Measurements from ENCODE around the gene NUDCD2.

The NUDCD2 gene

GRCh38 chr5:163459819-163460561 lies at the start of gene NUDCD2:
Gene NUDCD2 (minus strand): TSS chr5:163460102. CDS start chr5:163460050, 52 bp downstream.
- DNase-seq (ENCODE audit: low spot score), result peak; percentile 92

- peak; percentile 45 for DNase-seq (ENCODE audit: low spot score)
Measured at GRCh38 chr5:163509291-163509951, 49.5 kb upstream of the NUDCD2 start.

GRCh38 chr5:163508753-163509152 lies 48.9 kb upstream of the NUDCD2 start:
- DNase-seq (ENCODE audit: low spot score), result no peak

GRCh38 chr5:163506726-163507125 lies 46.8 kb upstream of the NUDCD2 start:
- DNase-seq (ENCODE audit: low spot score), result peak; percentile 37

GRCh38 chr5:163506095-163506457 lies 46.2 kb upstream of the NUDCD2 start:
- no peak for DNase-seq (ENCODE audit: low spot score)

- DNase-seq (ENCODE audit: low spot score), result peak; percentile 92
Measured at GRCh38 chr5:163505368-163506094, 45.6 kb upstream of the NUDCD2 start, which contains the start of gene MAT2B. Gene MAT2B (plus strand): TSS chr5:163505619. CDS start chr5:163505687, 68 bp downstream.

- no peak for DNase-seq (ENCODE audit: low spot score)
Measured at GRCh38 chr5:163505049-163505367, 45.1 kb upstream of the NUDCD2 start.

GRCh38 chr5:163504079-163504931 lies 44.4 kb upstream of the NUDCD2 start:
- DNase-seq (ENCODE audit: low spot score), result peak; percentile 13

- peak; percentile 72 for DNase-seq (ENCODE audit: low spot score)
Measured at GRCh38 chr5:163503106-163504078, 43.5 kb upstream of the NUDCD2 start.

- DNase-seq (ENCODE audit: low spot score), result no peak
Measured at GRCh38 chr5:163502521-163502920, 42.6 kb upstream of the NUDCD2 start.

GRCh38 chr5:163498886-163499285 lies 39.0 kb upstream of the NUDCD2 start:
- peak; percentile 58 for DNase-seq (ENCODE audit: low spot score)

GRCh38 chr5:163497315-163497714 lies 37.4 kb upstream of the NUDCD2 start:
- no peak for DNase-seq (ENCODE audit: low spot score)

GRCh38 chr5:163496286-163496685 lies 36.4 kb upstream of the NUDCD2 start:
- DNase-seq (ENCODE audit: low spot score), result peak; percentile 25

GRCh38 chr5:163489745-163490075 lies 29.8 kb upstream of the NUDCD2 start:
- DNase-seq (ENCODE audit: low spot score), result no peak

GRCh38 chr5:163489055-163489744 lies 29.3 kb upstream of the NUDCD2 start:
- DNase-seq (ENCODE audit: low spot score), result no peak

- no peak for DNase-seq (ENCODE audit: low spot score)
Measured at GRCh38 chr5:163478982-163479271, 19.0 kb upstream of the NUDCD2 start.

- DNase-seq (ENCODE audit: low spot score), result no peak
Measured at GRCh38 chr5:163478126-163478981, 18.5 kb upstream of the NUDCD2 start.

- DNase-seq (ENCODE audit: low spot score), result no peak
Measured at GRCh38 chr5:163475411-163475810, 15.5 kb upstream of the NUDCD2 start.

- DNase-seq (ENCODE audit: low spot score), result no peak
Measured at GRCh38 chr5:163473635-163474243, 13.8 kb upstream of the NUDCD2 start.

Data from hepatic stellate cell (primary cell).